ENCODE results near the gene CACNG7.
A peak's percentile ranks its signal among the peaks of the same experiment; 100 is the strongest.
"Not testable (repeated sequence)": the region's sequence is repeated elsewhere in the genome, so short reads cannot be mapped to it uniquely, and the experiment has no call there.

The CACNG7 gene

DNA sequence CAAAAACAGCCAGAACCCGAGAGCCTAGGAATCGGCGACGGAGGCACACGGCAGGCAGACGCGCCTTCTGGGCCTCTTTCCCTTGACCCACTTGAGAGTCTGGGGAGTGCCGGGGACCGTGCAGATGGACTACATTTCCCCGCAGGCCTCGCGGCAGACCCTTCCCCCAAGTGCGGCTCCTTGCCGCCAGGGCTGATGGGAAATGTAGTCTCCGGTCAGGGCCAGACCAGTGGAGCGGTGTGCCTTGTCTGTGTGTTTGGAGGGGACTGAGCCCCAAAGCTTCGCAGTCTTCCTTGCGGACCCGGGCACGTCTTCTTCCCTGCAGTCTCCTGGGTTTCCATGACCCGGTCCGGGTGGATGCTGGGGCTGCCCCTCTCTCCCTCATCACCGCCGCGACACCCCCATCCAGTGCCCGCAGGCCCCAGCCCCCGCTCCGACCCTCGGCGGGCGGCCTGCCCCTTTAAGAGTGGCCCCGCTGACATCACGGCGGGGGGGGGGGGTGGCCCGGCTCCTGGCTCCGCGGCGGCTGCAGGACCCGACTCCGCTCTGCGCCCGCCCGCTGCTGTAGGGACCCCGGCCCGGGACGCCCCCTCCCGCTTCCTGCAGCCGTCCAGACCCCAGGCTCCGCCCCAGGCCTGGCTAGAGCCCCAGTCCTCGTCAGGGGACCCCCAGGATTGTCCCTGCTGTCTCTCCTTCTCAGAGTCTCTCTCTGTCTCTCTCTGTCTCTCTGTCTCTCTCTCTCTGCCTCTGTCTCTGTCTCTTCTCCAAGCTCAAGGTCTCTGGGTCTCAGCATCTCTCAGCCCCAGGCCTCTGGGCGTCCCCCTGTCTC lies 758 bp upstream of the CACNG7 start:
- H3K4me3 Mint-ChIP-seq, result peak overlapping the region; percentile 31
- no peaks in the 10 kb centered on the region for H3K9me3 Mint-ChIP-seq
- peak; percentile 75 for ATAC-seq
- peaks cover 57% of the 10 kb centered on the region for H3K4me1 Mint-ChIP-seq
- H3K36me3 Mint-ChIP-seq, result peaks cover 4% of the 10 kb centered on the region
- peak in 1 of 2 donors; percentile 66 for DNase-seq (ENCODE audit: low spot score in 2 of 2)
- no peak overlapping the region for H3K27ac Mint-ChIP-seq

DNA sequence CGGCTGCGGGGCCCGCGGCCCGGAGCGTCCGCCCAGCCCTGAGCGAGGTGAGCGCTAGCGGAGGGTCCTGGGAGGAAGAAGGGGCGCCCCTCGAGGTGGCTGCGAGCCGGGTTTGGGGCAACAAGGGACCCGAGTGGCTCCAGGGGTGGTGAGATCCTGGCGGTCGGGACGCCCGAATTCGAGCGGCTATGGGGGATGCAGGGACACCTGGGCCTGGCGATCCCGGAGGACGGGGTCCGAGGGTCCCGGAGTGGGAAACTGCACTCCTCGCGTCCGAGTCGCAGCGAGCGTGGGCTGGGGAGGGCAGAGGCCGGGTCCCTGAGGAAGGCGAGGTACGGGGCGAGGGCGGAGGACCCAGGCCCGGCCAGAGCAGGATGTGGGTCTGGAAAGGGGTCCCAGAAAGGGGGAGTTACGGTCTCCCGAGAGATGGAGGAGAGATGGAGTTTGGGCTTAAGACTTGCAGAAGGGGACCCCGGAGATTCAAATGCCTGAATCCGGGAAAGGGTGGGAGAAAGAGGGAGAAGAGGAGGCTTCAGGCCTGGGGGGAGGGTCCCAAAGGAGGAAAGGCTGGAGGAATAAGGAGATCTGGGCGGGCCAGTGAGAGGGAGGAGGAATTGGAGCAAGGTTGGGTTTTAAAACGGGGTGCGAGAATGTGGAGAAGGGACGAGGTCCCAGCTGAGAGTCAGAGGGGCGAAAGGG lies 542 bp downstream of the CACNG7 start:
- Mint-ChIP-seq H3K4me1 (peaks cover 57% of the 10 kb centered on the region), H3K36me3 (no peaks in the 10 kb centered on the region), H3K27ac (no peak overlapping the region), H3K9me3 (no peaks in the 10 kb centered on the region), H3K4me3 (no peak overlapping the region)
- ATAC-seq (no peak), DNase-seq (ENCODE audit: low spot score in 2 of 2) (no peak)

DNA sequence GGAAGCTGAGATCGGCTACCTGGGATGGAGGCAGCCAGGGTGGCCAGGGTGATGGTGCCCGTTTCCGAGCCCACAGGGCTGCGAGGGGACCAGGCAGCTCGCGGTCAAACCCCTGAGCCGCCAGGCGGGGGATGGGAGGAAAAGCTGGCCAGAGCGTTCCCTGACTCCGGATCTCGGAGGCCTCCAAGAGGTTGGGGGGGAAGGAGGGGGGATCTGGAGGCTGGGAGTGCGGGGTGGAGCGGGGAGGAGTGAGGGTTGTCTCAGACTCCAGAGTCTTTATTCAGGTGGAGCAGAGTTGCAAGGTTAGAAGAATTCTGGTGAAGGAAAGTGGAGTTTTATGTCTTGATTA lies 1.1 kb downstream of the CACNG7 start:
- DNase-seq (ENCODE audit: low spot score in 2 of 2), result no peak
- Mint-ChIP-seq H3K4me3 (no peak overlapping the region), H3K36me3 (no peaks in the 10 kb centered on the region), H3K4me1 (peaks cover 53% of the 10 kb centered on the region), H3K9me3 (peaks cover 3% of the 10 kb centered on the region), H3K27ac (no peak overlapping the region)
- no peak for ATAC-seq

DNA sequence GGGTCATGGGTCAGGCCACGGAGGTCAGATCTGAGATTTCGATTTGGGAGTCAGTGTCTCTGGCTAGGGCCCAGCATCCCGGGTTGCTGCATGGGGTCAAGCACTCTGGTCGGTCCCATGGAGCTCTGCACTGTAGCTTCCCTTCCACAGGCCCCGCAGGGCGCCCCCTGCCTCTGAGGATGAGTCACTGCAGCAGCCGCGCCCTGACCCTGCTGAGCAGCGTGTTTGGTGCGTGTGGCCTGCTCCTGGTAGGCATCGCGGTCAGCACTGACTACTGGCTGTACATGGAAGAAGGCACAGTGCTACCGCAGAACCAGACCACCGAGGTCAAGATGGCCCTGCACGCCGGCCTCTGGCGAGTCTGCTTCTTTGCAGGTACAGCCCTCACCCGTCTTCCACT lies 3.6 kb downstream of the CACNG7 start:
- Mint-ChIP-seq H3K4me1 (peaks cover 28% of the 10 kb centered on the region), H3K4me3 (no peak overlapping the region), H3K9me3 (peaks cover 3% of the 10 kb centered on the region), H3K36me3 (no peaks in the 10 kb centered on the region), H3K27ac (no peak overlapping the region)
- ATAC-seq (no peak), DNase-seq (ENCODE audit: low spot score in 2 of 2) (no peak)

DNA sequence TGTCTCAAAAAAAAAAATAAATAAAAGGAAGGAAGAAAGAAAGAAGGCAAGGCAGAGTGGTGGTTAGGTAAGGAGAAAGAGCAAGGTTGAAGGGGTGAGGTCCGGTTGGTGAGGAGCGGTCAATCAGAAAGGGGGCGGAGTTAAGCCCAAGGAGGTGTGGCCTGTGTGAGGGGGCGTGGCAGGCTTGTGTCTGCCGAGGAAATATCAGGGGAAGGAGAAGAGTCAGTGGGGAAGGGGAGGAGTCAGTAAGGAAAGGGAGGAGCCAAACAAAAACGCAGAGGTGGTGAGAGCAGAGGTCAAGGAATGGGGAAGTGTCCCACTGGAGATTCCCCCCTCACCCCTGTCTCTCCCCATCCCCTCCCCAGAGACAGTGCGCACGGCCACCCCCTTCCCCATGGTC lies 5.9 kb downstream of the CACNG7 start:
- Mint-ChIP-seq H3K36me3 (no peaks in the 10 kb centered on the region), H3K9me3 (peaks cover 3% of the 10 kb centered on the region)
- ATAC-seq, result no peak

DNA sequence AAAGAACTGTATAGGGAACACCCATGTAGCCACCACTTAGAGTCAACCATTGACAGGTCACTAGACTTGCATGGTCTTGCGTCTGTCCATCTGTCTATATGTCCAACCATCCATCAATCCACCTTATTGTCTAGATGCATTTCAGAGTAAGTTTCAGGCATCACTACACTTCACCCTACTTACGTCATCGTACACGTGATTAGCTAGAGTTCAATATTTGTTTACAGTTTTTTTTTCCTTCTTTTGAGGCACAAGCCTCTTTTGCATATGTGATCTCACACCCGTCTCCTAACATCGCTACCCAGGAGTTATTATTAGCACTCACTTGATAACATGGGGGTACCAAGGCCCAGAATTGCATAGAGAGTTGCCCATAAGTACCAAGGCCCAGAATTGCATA lies 6.9 kb downstream of the CACNG7 start:
- DNase-seq (ENCODE audit: low spot score in 2 of 2) (no peak), ATAC-seq (no peak)
- Mint-ChIP-seq H3K4me1 (no peaks in the 10 kb centered on the region), H3K9me3 (peaks cover 3% of the 10 kb centered on the region), H3K36me3 (no peaks in the 10 kb centered on the region), H3K27ac (no peak overlapping the region), H3K4me3 (no peak overlapping the region)

More for the DNA sequence above, 5.9 kb downstream of the CACNG7 start:
- H3K4me1 Mint-ChIP-seq, result peaks cover 8% of the 10 kb centered on the region
- no peak overlapping the region for H3K4me3 Mint-ChIP-seq
- no peak overlapping the region for H3K27ac Mint-ChIP-seq
- no peak for DNase-seq (ENCODE audit: low spot score in 2 of 2)

DNA sequence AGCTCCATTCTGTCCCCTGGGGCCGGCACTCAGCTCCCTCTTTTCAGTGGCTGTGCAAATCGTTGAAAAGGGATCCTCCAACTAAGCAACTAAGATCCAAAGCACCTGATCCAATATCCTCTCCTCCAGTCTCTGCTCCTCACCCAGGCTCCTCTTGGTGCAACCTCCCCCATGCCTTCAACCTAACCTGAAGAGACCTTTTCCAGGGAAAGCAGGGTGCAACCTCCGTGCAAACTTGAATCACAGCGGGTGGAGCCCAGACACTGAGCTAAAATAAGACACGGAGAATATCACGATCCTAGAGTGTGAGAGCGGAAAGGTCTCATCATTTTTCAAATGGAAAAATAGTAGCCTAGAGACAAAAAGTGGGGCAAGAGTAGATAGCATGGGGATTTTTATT lies 8.3 kb downstream of the CACNG7 start:
- no peaks in the 10 kb centered on the region for H3K36me3 Mint-ChIP-seq
- no peak overlapping the region for H3K27ac Mint-ChIP-seq
- H3K4me3 Mint-ChIP-seq, result no peak overlapping the region
- ATAC-seq (no peak), DNase-seq (ENCODE audit: low spot score in 2 of 2) (no peak)
- peaks cover 3% of the 10 kb centered on the region for H3K9me3 Mint-ChIP-seq
- no peaks in the 10 kb centered on the region for H3K4me1 Mint-ChIP-seq

DNA sequence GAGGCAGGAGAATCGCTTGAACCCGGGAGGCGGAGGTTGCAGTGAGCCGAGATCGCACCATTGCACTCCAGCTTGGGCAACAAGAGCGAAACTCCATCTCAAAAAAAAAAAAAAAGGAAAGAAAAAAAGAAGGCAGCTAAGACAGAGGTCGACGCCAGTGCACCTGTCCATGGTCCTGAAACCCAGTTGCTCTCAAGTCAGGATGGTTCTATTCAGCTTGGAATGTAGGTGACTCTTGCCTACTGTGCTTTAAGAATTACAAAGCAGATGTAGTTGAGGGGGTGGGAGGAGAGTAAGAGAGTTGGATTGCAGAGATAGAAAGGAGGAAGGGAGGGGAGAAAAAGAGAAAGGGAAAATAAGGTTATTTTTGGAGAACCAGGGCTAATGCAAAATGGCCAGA lies 18.7 kb downstream of the CACNG7 start:
- Mint-ChIP-seq H3K4me3 (no peak overlapping the region), H3K27ac (no peak overlapping the region), H3K9me3 (peaks cover 2% of the 10 kb centered on the region), H3K36me3 (no peaks in the 10 kb centered on the region), H3K4me1 (no peaks in the 10 kb centered on the region)
- DNase-seq (ENCODE audit: low spot score in 2 of 2) (no peak), ATAC-seq (no peak)

DNA sequence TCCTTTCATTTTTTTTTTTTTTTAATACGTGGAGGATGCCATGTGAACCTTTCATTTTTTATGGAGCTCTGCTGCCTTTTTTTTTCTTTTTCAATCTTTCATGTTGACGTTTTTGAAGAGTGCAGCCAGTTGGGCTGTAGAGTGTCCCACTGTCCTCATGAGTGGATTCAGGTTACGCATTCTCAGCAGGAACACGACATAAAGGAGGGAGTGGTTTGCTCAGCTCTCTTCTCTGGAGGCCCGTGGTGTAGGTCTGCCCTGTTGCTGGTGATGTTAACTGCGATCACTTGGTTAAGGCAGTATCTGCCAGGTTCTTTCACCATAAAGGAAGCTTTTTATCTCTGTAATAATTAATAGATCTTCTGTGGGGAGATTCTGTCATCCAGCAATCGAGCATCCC lies 27.0 kb downstream of the CACNG7 start:
- no peaks in the 10 kb centered on the region for H3K4me1 Mint-ChIP-seq
- DNase-seq (ENCODE audit: low spot score in 2 of 2) (no peak), ATAC-seq (no peak)
- H3K27ac Mint-ChIP-seq, result no peak overlapping the region
- no peaks in the 10 kb centered on the region for H3K36me3 Mint-ChIP-seq
- no peak overlapping the region for H3K4me3 Mint-ChIP-seq
- H3K9me3 Mint-ChIP-seq, result no peaks in the 10 kb centered on the region

DNA sequence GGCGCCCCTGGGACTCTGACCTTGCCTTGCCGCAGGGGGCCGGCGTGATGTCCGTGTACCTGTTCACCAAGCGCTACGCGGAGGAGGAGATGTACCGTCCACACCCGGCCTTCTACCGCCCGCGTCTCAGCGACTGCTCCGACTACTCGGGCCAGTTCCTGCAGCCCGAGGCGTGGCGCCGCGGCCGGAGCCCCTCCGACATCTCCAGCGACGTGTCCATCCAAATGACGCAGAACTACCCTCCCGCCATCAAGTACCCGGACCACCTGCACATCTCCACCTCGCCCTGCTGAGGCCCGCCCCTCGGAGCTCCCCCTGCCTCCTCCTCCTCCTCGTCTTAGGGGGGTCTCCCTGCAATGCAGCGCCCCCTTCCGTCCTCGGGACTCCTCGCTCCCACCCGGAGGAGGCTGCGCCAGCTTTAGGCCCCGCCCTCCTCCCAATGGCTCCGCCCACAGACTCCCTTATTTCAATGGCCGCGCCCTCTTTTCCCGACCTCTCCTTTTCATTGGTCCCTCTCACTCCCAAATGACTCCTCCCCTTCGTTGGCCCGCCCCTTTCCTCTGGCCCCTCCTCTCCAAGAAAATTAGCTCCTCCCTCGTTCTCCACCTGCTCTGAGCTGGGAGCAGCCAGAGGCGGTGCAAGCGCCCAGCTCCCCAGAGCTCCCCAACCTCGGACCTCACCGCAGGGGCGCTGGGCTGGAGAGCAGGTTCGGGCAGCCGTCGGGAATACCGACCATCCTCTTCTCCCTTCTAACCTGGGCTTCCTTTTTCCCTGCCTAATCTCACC lies 33.1 kb downstream of the CACNG7 start:
- no peaks in the 10 kb centered on the region for H3K9me3 Mint-ChIP-seq
- no peaks in the 10 kb centered on the region for H3K36me3 Mint-ChIP-seq
- DNase-seq (ENCODE audit: low spot score in 2 of 2) (no peak), ATAC-seq (no peak)
- no peak overlapping the region for H3K27ac Mint-ChIP-seq
- H3K4me1 Mint-ChIP-seq, result peaks cover 9% of the 10 kb centered on the region
- H3K4me3 Mint-ChIP-seq, result no peak overlapping the region

DNA sequence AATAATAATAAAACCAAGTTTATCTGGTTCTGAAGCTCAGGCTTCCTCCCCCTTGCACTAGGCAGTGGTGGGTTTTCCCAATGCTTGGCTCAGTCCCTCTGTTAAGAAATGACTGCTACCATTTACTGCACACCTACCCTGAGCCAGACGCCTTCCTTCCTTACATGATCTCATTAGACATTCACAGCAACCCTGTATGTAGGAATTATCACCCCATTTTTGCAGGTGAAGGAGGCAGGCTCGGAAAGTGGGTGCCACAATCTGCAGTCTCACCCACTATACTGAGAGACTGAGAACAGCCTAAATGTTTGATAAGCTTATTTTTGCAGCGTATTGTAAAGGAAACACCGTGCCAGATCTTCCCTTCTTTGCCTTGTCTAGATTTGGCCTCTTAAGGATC lies 35.3 kb downstream of the CACNG7 start:
- no peak overlapping the region for H3K4me3 Mint-ChIP-seq
- no peak for DNase-seq (ENCODE audit: low spot score in 2 of 2)

DNA sequence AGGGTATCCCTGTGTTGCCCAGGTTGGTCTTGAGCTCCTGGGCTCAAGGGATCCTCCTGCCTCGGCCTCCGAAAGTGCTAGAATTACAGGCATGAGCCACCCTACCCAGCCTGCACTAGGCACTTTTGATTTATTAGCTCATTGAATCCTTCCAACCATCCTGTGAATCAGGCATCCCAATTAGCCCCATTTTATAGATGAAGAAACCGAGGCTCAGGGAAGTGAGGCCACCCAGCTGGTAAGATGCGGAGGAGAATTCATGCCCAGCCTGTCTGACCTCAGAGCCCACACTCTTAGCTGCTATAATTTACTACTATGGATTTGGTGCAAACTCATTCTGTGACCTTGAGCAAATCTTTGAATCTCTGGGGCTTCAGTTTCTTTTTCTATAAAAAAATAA lies 35.9 kb downstream of the CACNG7 start:
- no peak overlapping the region for H3K27ac Mint-ChIP-seq
- DNase-seq (ENCODE audit: low spot score in 2 of 2) (no peak), ATAC-seq (no peak)
- H3K36me3 Mint-ChIP-seq, result no peaks in the 10 kb centered on the region
- H3K4me1 Mint-ChIP-seq, result peaks cover 9% of the 10 kb centered on the region
- no peaks in the 10 kb centered on the region for H3K9me3 Mint-ChIP-seq
- H3K4me3 Mint-ChIP-seq, result no peak overlapping the region

More for the DNA sequence above, 35.3 kb downstream of the CACNG7 start:
- Mint-ChIP-seq H3K36me3 (no peaks in the 10 kb centered on the region), H3K9me3 (no peaks in the 10 kb centered on the region), H3K27ac (no peak overlapping the region), H3K4me1 (peaks cover 9% of the 10 kb centered on the region)
- ATAC-seq, result no peak

DNA sequence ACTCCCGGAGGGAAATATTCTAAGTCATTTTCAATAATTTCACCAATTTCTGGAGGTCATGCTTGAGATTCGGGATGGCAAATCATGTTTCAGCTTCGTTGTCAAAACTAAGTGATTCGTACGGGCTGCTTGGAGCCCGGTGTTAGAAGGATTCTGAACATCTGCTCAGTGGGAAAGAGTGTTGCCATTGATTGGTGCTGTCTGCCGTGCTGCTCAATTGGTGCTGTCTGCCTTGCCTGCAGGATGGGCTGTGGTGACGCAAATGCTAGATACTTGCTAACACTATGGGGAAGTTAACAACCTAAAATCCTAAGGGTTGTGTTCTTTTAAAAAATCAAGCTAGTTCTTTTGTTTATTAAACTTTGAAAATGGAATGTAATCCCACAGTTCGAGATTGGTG lies 36.4 kb downstream of the CACNG7 start:
- Mint-ChIP-seq H3K36me3 (no peaks in the 10 kb centered on the region), H3K4me3 (no peak overlapping the region), H3K9me3 (no peaks in the 10 kb centered on the region), H3K27ac (no peak overlapping the region), H3K4me1 (peaks cover 9% of the 10 kb centered on the region)
- ATAC-seq (no peak), DNase-seq (ENCODE audit: low spot score in 2 of 2) (no peak)

DNA sequence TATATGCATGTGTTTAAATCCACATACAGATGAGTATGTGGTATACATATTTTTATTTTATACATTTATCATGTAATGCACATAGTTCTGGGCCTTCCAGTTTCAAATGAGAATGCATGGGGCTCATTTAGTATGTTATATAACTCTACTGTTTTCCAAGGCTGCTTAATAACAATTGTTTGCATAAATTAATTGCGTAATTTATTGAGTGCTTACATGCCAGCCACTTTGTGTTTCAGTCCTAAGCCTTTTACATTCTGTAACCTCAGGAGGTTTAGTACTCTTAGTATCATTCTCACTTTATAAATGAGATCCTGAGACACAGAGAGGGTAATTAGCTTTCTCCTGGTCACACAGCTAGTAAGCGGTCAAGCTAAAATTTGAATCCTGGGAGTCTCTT lies 36.9 kb downstream of the CACNG7 start:
- peaks cover 9% of the 10 kb centered on the region for H3K4me1 Mint-ChIP-seq
- H3K9me3 Mint-ChIP-seq, result no peaks in the 10 kb centered on the region
- no peak for DNase-seq (ENCODE audit: low spot score in 2 of 2)
- no peaks in the 10 kb centered on the region for H3K36me3 Mint-ChIP-seq
- H3K27ac Mint-ChIP-seq, result no peak overlapping the region
- H3K4me3 Mint-ChIP-seq, result no peak overlapping the region
- no peak for ATAC-seq

DNA sequence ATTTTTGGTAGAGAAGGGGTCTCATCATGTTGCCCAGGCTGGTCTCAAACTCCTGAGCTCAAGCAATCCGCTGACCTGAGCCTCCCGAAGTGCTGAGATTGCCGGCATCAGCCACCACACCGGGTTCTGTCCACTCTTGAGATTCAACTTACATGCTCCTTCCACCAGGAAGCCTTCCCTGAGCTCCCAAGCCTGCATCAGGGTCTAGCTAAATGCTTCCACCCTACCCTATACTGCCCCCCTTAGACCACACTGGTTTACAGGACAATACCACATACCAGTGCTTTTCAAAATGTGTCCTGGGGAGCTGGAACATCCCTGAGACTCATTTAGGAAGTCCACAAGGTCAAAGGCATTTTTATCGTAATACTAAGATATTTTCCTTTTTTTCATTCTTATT lies 38.5 kb downstream of the CACNG7 start:
- H3K27ac Mint-ChIP-seq, result no peak overlapping the region
- ATAC-seq (no peak), DNase-seq (ENCODE audit: low spot score in 2 of 2) (no peak)
- H3K9me3 Mint-ChIP-seq, result no peaks in the 10 kb centered on the region
- no peaks in the 10 kb centered on the region for H3K36me3 Mint-ChIP-seq
- H3K4me1 Mint-ChIP-seq, result peaks cover 6% of the 10 kb centered on the region
- no peak overlapping the region for H3K4me3 Mint-ChIP-seq

DNA sequence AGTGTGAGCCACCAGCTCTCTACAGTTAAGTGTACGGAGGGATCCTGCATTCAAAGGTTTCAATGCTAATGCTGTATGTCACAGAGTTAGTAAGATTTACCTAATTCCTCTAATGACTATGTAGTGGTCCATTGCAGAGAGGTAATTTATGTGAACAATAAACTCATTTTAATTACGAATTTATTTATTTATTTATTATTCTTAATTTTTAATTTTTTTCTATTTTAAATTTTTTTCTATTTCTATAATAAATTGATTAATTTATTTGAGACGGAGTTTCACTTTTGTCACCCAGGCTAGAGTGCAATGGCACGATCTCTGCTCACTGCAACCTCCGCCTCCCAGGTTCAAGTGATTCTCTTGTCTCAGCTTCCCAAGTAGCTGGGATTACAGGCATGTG lies 39.5 kb downstream of the CACNG7 start:
- DNase-seq (ENCODE audit: low spot score in 2 of 2); H3K9me3 Mint-ChIP-seq; H3K4me3 Mint-ChIP-seq; ATAC-seq; H3K36me3 Mint-ChIP-seq; H3K27ac Mint-ChIP-seq; H3K4me1 Mint-ChIP-seq: not testable (repeated sequence)
